ENCODE results near the gene INHBB.
"Not testable (repeated sequence)": the region's sequence is repeated elsewhere in the genome, so short reads cannot be mapped to it uniquely, and the experiment has no call there.

INHBB gene

GRCh38 chr2:120346026-120346666 is at the start of gene INHBB:
Gene INHBB, plus strand, starts transcription at chr2:120346136. Its CDS starts 53 bp downstream, at chr2:120346189.
- DNase-seq (ENCODE audit: low read depth in 2 of 2), result no peak

DNA sequence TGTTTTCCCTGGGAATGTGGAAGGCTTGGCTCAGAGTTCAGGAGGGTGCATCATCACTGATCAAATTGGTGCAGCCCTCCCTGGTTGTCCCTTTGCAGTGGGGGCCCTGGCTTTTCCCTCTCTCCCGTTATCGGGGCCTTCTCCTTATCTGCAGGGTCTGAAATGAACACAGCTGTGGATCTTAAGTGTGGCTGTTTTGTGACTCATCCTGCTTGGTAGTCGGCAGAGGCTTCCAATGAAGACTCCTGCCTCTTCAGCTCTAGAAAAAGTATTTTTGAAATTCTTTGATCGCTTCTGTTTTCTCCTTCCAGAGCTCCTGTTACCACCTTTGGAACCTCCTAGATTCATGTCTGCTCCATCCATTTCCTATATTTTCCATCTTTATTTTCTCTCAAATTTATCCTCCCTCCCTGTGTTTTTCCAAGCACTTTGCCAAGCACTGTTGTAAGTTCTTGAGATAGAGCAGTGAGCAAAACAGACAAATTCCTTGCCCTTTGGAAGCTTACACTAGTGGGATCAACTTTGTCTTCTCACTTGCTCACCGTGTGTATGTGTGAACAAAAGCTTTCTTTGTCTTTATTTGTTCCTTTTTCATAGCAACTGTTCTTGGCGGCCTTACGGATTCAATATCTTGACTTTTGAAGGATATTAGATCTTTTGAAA is 47.6 kb upstream of the INHBB start:
- DNase-seq (ENCODE audit: low read depth in 2 of 2), result no peak

GRCh38 chr2:120299004-120299403 is 46.9 kb upstream of the INHBB start:
- DNase-seq (ENCODE audit: low read depth in 2 of 2), result no peak

DNA sequence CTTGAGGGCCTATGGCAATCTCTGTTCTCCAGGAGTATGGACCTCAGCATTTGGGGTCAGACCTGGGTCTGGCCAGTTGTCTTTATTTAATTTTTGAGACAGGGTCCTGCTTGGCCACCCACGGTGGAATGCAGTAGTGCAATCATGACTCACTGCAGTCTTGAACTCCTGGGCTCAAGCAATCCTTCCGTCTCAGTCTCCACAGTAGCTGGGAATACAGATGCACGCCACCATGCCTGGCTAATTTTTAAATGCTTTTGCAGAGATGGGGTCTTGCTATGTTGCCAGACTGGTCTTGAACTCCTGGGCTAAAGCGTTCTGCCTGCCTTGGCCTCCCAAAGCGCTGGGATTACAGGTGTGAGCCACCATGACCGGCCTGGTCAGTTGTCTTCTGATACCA is 46.4 kb upstream of the INHBB start:
- DNase-seq (ENCODE audit: low read depth in 2 of 2), result no peak

DNA sequence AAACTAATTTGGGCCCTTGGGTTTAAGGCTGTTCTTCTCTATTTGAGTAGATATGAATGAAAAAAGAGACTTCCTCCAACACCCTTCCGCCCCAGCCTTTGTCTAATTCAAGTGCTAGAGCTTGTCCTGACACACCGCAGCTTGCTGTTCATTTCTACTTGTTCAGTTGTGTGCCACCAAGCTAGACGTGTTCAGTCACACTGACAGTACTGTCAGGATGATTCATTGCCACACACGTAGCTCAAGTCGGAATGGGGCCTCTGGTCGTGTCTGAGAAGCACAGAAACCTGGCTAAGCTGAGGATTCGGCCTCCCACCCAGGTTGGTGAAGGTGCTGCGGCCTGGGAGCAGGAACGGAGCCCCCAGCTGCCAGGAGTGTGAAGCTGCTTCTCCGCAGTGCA is 45.6 kb upstream of the INHBB start:
- no peak for DNase-seq (ENCODE audit: low read depth in 2 of 2)

GRCh38 chr2:120301284-120301683 is 44.7 kb upstream of the INHBB start:
- DNase-seq (ENCODE audit: low read depth in 2 of 2), result no peak

GRCh38 chr2:120302301-120302700 is 43.6 kb upstream of the INHBB start:
- DNase-seq (ENCODE audit: low read depth in 2 of 2), result no peak

- DNase-seq (ENCODE audit: low read depth in 2 of 2), result no peak
Measured at GRCh38 chr2:120303177-120303576, 42.8 kb upstream of the INHBB start.

DNA sequence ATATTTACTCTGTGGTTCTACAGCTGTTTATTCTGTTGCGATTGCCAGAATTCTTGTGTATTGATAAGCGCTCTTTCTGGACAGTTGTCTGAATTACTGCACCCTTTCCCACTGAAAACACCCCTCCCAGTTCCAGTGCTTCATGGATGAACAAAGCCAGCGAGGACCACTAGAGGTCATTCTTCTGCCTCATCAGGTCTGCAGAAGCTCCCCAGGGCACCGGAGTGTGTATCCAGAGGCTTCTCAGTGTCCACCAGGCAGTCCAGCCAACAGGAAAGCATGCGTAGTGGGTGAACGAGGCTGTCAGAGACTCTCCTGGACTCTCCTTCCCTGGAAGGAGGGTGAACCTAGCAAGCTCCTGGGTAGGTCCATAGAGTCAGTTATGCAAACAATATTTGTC is 40.6 kb upstream of the INHBB start:
- no peak for DNase-seq (ENCODE audit: low read depth in 2 of 2)

DNA sequence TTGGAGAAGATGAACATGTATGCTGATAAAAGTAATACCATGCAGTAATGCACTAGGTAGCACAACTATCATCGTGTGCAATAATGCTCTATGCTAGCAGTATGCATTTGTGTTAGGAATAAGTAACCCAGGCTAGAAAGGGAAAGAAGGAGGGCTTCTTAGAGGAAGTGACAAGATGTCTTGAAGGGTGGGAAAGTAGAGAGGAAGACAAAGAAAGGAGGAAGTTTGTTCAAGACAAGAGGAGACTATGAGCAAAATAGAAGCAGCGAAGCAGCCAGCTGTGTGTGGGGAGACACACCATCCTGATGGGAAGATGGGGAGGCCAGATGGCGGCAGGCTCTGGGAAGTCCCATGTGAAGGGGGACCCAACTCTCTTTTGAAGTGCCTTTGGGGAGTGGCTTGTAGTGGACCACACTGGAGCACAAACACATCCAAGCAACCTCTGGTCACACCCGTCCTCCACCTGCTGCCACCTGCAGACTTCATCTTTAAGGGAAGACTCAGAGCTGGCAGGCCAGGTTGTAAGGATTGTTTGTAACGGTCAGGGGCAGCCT is 39.9 kb upstream of the INHBB start:
- DNase-seq (ENCODE audit: low read depth in 2 of 2), result no peak

DNA sequence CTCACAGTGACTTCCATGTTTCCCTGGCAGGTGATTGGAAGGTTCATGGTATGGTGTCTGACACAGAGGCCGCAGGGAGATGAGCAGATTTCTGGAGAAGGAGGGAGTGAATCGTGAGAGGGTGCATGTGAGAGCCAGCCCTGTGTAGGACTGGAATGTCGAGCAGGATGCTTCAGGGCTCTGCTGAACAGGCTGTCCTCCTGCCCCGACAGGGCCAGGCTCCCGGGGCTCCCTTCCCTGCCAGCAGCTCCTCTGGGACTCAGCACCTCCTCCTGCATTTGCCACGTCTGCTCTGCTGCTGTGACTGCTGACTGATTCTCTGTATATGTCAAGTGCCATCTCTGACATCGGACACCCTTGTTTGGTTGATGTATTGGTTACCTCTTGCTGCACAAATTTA is 38.5 kb upstream of the INHBB start:
- DNase-seq (ENCODE audit: low read depth in 2 of 2), result no peak

DNA sequence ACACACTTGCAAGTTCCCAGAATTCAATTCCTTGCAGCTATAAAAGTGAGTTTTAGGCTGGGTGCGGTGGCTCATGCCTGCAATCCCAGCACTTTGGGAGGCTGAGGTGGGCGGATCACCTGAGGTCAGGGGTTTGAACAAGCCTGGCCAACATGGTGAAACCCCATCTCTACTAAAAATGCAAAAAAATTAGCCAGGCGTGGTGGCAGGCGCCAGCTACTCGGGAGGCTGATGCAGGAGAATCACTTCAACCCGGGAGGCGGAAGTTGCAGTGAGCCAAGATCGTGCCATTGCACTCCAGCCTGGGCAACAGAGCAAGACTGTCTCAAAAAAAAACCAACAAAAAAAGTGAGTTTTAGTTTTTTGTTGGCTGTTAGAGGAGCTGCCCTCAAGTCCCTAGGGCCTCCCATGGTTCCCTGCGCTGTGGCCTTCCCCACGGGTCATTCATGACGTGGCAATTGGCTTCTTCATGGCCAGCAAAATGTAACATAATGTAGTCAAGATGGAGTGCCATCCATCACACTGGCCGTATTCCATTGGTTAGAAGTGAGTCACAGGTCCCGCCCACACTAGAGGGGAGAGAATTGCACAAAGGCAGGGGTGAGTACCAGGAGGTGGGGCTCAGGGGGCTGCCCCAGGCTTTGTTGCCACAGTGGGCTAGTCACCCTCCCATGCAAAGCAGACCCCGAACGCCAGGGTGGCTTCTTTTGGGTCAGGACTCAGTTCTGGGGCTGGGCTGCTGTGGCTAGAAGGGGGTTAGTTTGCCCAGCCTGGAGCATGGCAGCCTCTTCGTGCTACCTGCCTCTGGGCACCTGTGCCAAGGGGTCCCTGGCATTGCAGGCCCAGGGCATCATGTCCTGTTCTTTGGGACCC is 37.7 kb upstream of the INHBB start:
- DNase-seq (ENCODE audit: low read depth in 2 of 2), result no peak

- no peak for DNase-seq (ENCODE audit: low read depth in 2 of 2)
Measured at GRCh38 chr2:120310136-120310535, 35.8 kb upstream of the INHBB start.

- DNase-seq (ENCODE audit: low read depth in 2 of 2), result not testable (repeated sequence)
Measured at GRCh38 chr2:120310841-120311240, 35.1 kb upstream of the INHBB start.

GRCh38 chr2:120312076-120312475 is 33.9 kb upstream of the INHBB start:
- no peak for DNase-seq (ENCODE audit: low read depth in 2 of 2)

DNA sequence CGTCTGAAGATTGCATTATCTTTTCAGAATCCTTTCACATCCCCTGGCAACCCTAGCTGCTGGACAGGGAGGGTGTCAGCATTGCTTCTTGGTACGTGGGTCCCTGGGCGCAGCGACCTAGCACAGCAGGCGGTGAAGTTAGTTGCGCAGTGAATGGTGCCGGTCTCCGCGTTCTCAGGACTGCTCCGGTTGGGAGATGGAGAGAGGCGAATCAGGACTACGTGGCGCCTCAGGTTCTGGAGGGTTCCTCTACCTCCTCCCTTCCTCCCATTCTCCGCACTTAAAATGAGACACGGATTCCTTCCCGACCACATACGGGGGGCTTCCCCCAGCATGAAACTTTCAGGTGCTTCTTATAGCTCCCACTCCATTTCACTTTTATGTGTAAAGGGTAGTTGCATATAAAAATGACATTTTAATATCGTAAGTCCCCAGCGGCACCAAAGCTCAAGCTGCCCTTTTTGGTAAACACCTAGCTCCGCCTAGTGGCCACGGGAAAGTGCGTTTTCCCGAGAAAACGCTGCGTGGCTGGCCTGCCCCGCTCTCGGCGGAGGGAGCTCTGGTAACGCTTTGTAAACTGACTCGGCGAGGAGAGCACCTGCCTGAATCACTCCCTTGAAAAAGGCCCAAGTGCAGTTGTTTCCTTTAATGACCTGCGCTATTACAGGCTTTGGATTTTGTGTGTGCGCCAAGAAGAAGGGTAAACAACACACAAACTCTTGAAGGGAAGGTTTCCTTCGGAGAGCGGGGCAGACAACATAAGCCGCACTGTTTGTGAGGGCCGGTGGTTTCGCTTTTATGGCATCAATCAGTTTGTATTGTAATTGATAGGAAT is 32.9 kb upstream of the INHBB start:
- DNase-seq (ENCODE audit: low read depth in 2 of 2), result peak; percentile 65 to 77

DNA sequence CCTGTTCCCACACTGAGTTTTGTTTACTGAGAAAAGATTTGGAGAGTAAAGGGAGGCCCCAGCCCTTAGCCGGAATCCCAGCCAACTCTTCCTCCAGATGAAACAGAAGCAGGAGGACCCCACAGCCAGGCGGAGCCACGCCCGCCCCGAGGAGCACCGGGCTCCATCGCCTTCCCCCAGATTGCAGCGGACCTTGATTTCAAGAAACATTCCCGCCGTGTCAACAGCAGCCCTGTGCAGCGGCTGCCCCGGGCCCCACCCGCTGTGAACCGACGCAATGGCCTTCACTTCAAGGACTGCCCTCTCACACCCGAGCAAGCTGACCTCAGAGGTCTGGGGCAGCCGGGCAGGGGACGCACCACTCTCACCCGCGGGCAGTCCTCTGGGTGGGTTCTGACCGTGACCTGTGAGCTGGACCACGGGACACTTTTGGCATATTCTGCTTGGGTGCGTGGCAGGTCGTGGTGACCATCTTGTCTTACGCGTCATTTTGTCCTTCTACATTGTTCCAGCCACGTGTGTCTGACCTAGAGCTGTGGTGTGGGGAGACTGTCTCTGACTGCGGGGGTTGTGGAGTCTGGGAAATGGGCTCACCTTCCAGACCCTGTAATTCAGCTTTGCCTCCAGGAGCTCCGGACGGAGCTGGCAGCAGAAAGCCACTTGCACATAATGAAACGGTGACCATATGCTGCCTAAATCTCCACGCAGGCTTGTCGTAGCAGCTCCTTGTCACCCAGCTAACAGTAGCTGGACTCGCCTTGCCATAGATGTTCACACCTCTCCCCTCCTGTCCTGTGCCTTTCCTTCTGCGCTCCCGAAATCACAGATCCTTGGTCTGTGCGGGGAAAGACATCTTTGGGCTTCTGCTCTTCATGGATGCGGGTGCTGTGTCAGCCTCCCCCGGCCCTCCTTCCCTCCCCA is 32.0 kb upstream of the INHBB start:
- DNase-seq (ENCODE audit: low read depth in 2 of 2), result no peak

- no peak for DNase-seq (ENCODE audit: low read depth in 2 of 2)
Measured at GRCh38 chr2:120314690-120315366, 31.1 kb upstream of the INHBB start.

GRCh38 chr2:120315367-120316033 is 30.4 kb upstream of the INHBB start:
- no peak for DNase-seq (ENCODE audit: low read depth in 2 of 2)

All from stimulated activated CD4-positive, alpha-beta T cell treated with anti-CD3 and anti-CD28 coated beads, Interleukin-15, amount 100 ng/mL, for 48 hours (primary cell).